Activated T-helper 17 cell treated with anti-CD3 and anti-CD28 coated beads, Interleukin-2, amount 50 U/mL, for 72 hours (primary cell): Measurements from ENCODE around the gene WFIKKN2. TPM values are rescaled to one million over a fixed set of nuclear protein-coding genes. Genes with fewer than 3 reads are reported as not detected.

ENCODE experiments used
- ATAC-seq: fragments of 150-1000 bp; cut with Tn5 transposase; replicated peaks from 2 replicates; pipeline ENCODE4 v1.10.0; 2021; ENCODE audit warnings: mild to moderate bottlenecking, moderate library complexity
- H3K27ac Mint-ChIP-seq: one replicate; pipeline ENCODE4 v1.8.0; 2022; ENCODE audit warnings: mixed read lengths
- H3K27me3 Mint-ChIP-seq: one replicate; pipeline ENCODE4 v1.8.0; 2022; ENCODE audit warnings: mixed read lengths
- H3K36me3 Mint-ChIP-seq: one replicate; pipeline ENCODE4 v1.8.0; 2022; ENCODE audit warnings: low read depth, mild to moderate bottlenecking, mixed read lengths
- H3K4me1 Mint-ChIP-seq: one replicate; pipeline ENCODE4 v1.8.0; 2022; ENCODE audit warnings: mixed read lengths
- H3K4me3 Mint-ChIP-seq: one replicate; pipeline ENCODE4 v1.8.0; 2022; ENCODE audit warnings: mild to moderate bottlenecking, mixed read lengths
- H3K9me3 Mint-ChIP-seq: one replicate; pipeline ENCODE4 v1.8.0; 2022; ENCODE audit warnings: mixed read lengths
- total RNA-seq, 2 donors: library from RNA; stranded (reverse); gene quantifications; one replicate each; pipeline ENCODE4 v1.2.3, GENCODE V29; 2022

Gene WFIKKN2
- total RNA-seq, 2 donors from 2014 or later, result not detected

DNA sequence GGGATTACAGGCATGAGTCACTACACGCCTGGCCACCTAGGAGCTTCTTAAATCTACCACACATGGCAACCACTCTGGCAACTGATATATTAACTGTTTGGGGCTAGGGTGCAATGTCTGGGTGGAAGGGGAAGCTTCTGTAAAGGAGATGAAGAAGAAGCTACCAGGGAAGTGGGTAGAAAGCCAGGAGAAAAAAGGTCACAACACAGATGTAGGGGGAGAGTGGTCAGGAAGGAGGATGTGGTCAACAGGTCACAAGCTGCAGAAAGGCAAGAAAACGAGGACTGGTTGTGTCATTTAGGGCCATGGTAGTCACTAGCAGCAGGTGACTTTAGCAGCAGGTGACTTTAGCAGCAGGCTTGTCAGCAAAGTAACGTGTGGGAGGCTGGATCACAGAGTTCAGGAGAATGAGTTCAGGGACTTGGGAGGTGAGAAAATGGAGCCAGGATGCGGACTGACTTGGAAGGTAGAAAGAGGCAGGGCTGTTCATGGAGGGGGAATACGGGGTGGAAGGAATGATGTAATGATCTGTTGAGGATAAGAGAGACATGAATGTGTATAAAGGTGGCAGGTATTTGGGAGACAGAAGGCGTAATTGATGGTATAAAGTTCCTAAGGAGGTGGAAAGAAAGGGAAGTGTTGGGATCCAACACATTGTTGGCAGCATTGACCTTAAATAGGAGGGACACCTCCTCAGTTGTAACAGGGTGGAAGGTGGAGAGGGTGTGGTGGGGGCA, 16.3 kb upstream of the WFIKKN2 start:
- H3K4me3 Mint-ChIP-seq, result no peak overlapping the region
- H3K9me3 Mint-ChIP-seq, result peaks cover 3% of the 10 kb centered on the region
- peak overlapping the region; percentile 37 for H3K27ac Mint-ChIP-seq
- peaks cover 16% of the 10 kb centered on the region for H3K27me3 Mint-ChIP-seq
- H3K4me1 Mint-ChIP-seq, result peaks cover 9% of the 10 kb centered on the region
- H3K36me3 Mint-ChIP-seq, result no peaks in the 10 kb centered on the region
- peak; percentile 51 for ATAC-seq

DNA sequence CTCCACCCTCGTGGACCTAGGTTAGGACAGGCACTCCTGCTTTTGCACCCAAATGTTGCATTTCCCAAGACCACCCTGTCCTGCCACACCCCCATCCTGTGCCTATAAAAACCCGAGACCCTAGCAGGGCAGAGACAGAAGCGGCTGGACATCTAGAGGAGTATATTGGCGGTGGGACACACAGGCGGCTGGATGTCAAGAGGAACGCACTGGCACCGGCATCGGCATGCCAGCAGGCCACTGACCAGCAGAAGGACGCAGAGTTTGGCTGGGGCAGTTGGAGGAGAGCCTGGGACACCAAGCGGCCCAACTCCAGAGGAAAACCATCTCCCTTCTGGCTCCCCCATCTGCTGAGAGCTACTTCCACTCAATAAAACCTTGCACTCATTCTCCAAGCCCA, 14.7 kb upstream of the WFIKKN2 start:
- H3K36me3 Mint-ChIP-seq, result no peaks in the 10 kb centered on the region
- peaks cover 15% of the 10 kb centered on the region for H3K27me3 Mint-ChIP-seq
- H3K27ac Mint-ChIP-seq, result no peak overlapping the region
- peaks cover 9% of the 10 kb centered on the region for H3K4me1 Mint-ChIP-seq
- H3K4me3 Mint-ChIP-seq, result no peak overlapping the region
- peaks cover 3% of the 10 kb centered on the region for H3K9me3 Mint-ChIP-seq
- ATAC-seq, result no peak

DNA sequence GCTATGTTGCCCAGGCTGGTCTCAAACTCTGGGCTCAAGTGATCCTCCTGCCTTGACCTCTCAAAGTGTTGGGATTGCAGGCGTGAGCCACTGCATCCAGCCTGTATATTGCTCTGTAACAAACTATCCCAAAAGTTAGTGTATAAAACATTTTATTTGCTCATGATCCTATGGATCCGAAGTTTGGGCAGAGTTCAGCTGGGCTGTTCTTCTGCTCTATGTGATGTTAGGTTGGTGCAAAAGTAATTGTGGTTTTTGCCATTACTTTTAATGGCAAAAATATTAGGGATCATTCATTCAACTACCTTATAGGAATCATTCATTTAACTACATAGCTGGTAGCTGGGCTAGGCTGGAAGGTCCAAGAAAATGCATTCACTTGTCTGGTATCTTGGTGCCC, 12.8 kb upstream of the WFIKKN2 start:
- Mint-ChIP-seq H3K27ac (no peak overlapping the region), H3K4me1 (peaks cover 9% of the 10 kb centered on the region), H3K4me3 (no peak overlapping the region), H3K27me3 (peaks cover 11% of the 10 kb centered on the region), H3K9me3 (peaks cover 3% of the 10 kb centered on the region), H3K36me3 (no peaks in the 10 kb centered on the region)
- no peak for ATAC-seq

DNA sequence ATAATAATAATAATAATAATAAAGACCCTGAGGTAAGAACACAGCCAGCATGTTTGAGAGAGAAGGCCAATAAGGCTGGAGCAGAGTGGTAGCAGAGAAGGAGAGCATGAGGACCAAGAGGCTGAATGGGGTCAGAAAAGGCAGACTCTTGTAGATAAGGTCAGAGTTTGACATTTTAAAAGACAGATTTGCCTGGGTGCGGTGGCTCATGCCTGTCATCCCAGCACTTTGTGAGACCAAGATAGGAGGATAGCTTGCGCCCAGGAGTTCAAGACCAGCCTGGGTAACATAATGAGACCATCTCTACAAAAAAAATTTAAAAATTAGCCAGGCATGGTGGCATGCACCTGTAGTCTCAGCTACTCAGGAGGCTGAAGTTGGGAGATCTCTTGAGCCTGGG, 11.0 kb upstream of the WFIKKN2 start:
- Mint-ChIP-seq H3K4me3 (no peak overlapping the region), H3K36me3 (no peaks in the 10 kb centered on the region), H3K27ac (no peak overlapping the region), H3K9me3 (peaks cover 3% of the 10 kb centered on the region), H3K27me3 (peaks cover 5% of the 10 kb centered on the region), H3K4me1 (peaks cover 5% of the 10 kb centered on the region)
- no peak for ATAC-seq

DNA sequence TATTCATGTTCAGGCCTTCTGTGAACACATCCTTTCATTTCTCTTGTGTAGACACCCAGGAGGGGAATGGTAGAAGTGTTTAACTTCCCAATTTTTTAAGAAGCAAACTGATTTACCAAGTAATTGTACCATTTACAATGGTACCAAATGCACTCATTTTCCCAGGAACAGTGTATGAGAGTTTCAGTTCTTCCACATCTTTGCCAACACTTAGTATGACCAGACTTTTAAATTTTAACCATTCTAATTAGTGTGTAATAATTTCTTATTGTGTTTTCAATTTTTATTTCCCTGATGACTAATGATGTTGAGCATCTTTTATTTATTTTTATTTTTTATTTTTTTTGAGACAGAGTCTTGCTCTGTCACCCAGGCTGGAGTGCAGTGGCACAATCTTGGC, 10.2 kb upstream of the WFIKKN2 start:
- peaks cover 3% of the 10 kb centered on the region for H3K9me3 Mint-ChIP-seq
- no peak overlapping the region for H3K4me3 Mint-ChIP-seq
- H3K27me3 Mint-ChIP-seq, result peaks cover 4% of the 10 kb centered on the region
- H3K27ac Mint-ChIP-seq, result no peak overlapping the region
- H3K36me3 Mint-ChIP-seq, result no peaks in the 10 kb centered on the region
- peaks cover 4% of the 10 kb centered on the region for H3K4me1 Mint-ChIP-seq
- no peak for ATAC-seq

DNA sequence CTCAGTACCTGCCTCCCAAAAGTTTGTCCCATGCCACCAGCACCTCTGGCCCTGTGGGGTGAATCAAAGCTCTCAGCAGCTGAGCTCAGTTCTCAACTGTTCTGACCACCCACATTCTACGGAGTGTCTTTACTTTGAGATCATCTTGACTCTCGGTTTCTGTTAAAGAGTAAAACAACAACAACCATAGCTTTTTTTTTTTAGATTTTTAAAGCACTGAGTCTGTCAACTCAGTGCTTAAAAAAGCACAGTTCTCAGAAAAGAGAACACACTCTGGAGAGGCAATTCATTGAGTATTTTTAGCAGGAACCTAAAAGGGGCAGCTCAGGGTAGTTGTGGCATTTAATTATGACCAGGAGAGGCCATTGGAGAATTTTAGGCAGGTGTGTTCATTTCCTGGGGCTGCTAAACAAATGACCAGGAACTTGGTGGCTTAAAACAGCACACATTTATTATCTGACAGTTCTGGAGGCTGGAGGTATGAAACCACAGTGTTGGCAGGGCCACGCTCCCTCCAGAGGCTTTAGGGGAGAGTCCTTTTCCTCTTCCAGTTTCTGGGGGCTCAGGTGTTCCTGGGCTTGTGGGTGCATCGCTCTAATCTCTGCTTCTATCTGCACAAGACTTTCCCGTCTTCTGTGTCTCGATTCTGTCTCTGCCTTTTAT, 6.7 kb upstream of the WFIKKN2 start:
- Mint-ChIP-seq H3K36me3 (no peaks in the 10 kb centered on the region), H3K9me3 (peaks cover 1% of the 10 kb centered on the region), H3K27me3 (peaks cover 2% of the 10 kb centered on the region), H3K4me3 (no peak overlapping the region), H3K27ac (peak overlapping the region; percentile 76), H3K4me1 (no peaks in the 10 kb centered on the region)
- ATAC-seq, result peak; percentile 85

DNA sequence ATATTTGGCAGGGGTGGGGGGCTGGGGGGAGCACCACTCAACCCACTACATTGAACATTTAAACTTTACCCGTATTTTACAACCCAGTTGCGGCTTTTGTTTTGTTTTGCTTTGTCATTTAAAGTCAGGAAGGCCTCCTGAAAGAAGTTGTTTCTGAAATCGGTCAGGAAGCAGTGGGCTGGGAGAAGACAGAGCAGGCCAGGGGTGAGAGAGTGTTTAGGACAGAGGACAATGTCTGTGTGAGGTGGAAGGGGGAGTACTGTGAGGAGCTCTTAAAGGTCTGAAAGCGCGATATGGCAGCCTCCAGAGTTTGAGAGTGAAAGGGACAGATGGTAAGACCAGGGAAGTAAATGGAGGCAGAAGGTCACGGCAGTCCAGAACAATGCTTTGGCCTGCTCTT, 6.1 kb upstream of the WFIKKN2 start:
- Mint-ChIP-seq H3K27ac (peak overlapping the region; percentile 76), H3K27me3 (no peaks in the 10 kb centered on the region), H3K4me3 (no peak overlapping the region), H3K9me3 (no peaks in the 10 kb centered on the region), H3K4me1 (no peaks in the 10 kb centered on the region), H3K36me3 (no peaks in the 10 kb centered on the region)
- ATAC-seq, result no peak

DNA sequence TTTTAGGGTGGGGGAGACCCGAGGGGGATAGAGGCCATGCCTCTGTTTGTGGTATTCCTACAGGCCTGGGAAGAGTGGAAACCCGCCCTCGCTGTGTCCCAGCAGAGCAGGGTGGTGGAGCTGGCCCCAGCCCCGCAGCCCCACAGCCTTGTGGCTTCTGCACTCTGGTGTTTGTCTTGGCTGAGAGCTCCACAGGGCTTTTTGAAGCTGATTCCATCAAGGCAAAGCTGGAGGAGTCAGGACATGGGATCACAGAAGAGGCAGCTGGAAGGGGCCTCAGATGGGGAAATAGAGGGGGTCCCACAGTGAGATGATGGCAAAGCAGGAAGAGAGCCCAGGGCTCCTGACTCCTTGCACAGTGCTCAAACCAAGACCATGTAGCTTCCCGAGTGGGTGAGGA, 5.0 kb upstream of the WFIKKN2 start:
- H3K4me3 Mint-ChIP-seq, result no peak overlapping the region
- H3K27me3 Mint-ChIP-seq, result peaks cover 3% of the 10 kb centered on the region
- H3K36me3 Mint-ChIP-seq, result no peaks in the 10 kb centered on the region
- H3K27ac Mint-ChIP-seq, result no peak overlapping the region
- ATAC-seq, result no peak
- no peaks in the 10 kb centered on the region for H3K4me1 Mint-ChIP-seq
- H3K9me3 Mint-ChIP-seq, result no peaks in the 10 kb centered on the region

DNA sequence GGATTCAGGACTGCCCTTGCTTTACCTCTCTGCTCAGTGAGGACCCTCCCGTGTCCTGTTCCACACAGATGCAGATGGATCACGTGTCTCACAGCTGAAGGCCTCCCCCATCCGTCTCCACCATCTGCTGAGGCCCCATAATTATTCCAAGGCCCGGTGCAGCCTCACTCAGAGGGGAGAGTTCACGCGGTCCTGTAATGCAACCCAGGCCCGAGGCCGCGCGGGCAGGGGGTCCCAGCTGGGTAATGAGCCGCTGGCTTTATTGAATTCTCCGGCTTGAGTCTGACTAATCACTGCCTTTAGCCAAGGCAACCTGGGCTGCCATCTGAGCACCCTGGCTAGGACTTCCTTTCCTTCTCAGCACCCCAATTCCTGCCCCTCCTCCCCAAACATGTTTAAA, 4.4 kb upstream of the WFIKKN2 start:
- Mint-ChIP-seq H3K36me3 (no peaks in the 10 kb centered on the region), H3K27ac (no peak overlapping the region), H3K4me1 (no peaks in the 10 kb centered on the region), H3K9me3 (no peaks in the 10 kb centered on the region), H3K27me3 (peaks cover 5% of the 10 kb centered on the region), H3K4me3 (no peak overlapping the region)
- ATAC-seq, result no peak

DNA sequence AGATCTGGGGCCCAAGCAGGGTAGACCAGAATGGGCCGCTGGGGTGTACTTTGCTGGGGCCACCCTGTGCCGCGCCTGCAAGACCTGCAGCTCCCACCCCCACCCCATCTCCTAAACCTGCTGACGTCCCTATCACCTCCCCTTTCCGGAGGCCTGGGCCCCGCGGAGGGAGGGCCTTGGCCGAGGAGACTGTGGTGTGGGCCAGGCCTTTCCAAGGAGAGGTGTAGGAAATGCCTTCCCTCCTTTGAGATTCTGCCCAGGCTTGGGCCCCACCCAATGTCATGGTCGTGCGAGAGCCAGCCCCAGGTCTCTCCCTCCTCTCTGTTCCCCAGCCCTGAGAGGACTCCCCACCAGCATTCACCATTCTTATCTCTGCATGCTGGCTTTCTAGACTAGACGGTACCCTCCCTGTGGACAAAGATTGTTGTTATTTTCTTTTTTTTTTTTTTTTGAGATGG, 3.9 kb upstream of the WFIKKN2 start:
- Mint-ChIP-seq H3K27me3 (peaks cover 8% of the 10 kb centered on the region), H3K27ac (no peak overlapping the region), H3K4me3 (no peak overlapping the region), H3K4me1 (no peaks in the 10 kb centered on the region), H3K9me3 (no peaks in the 10 kb centered on the region), H3K36me3 (no peaks in the 10 kb centered on the region)
- ATAC-seq, result no peak

DNA sequence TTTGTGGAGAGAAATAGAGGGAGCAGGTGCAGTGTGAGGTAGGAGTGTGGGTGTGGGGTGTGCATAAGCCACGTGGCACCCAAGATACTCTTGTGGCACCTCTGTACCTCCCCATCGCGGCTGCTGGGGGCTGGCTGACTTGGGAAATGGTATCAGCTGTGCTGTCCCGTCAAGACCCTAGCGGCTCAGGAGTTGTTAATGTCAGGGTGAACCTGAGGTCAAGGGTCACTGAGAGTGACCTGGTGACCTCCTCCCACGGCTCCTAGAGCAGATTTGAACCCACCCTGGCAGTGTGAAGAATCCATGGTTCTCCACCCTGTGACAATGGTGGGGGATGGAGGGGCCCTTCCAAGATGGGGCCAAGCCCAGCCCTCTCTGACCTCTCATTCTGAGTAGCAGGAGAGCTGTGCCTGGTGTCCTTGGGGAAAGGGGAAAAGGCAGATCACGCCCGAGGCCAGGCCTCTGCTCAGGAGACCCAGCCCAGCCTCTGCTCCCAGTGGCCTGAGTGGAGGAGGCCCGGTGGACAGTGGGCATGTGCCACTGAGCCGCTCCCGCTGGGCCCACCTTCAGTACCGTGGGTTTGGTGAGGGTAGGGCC, 3.0 kb upstream of the WFIKKN2 start:
- Mint-ChIP-seq H3K27me3 (peaks cover 8% of the 10 kb centered on the region), H3K36me3 (no peaks in the 10 kb centered on the region), H3K9me3 (no peaks in the 10 kb centered on the region), H3K4me3 (no peak overlapping the region), H3K4me1 (no peaks in the 10 kb centered on the region), H3K27ac (no peak overlapping the region)
- ATAC-seq, result no peak

DNA sequence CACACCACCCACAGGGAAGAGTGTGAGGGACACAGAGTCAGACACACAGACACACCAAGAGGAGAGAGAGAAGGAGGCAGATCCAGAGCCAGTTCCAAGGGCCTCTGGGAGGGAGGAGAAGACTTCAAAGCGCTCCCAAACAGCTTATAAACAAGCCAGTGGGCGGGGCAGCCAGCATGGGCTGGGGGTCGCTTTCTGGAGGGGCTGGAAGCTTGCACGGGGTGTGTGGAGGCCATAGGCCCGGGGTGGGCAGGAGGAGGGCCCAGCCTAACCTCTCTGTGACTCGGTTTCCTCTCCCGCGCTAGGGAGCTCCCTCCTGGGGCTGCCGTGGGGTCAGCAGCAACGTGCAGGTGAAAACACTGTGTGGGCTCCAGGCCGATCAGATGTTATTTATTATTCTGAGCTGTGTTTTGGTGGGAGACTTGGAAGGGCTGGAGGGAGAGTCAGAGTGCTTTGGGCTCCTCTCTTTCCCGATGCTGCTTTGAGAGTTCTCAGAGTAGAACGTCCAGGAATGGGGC, 2.5 kb upstream of the WFIKKN2 start:
- Mint-ChIP-seq H3K27ac (no peak overlapping the region), H3K36me3 (no peaks in the 10 kb centered on the region), H3K4me1 (no peaks in the 10 kb centered on the region), H3K4me3 (no peak overlapping the region), H3K27me3 (peaks cover 8% of the 10 kb centered on the region), H3K9me3 (no peaks in the 10 kb centered on the region)
- no peak for ATAC-seq

DNA sequence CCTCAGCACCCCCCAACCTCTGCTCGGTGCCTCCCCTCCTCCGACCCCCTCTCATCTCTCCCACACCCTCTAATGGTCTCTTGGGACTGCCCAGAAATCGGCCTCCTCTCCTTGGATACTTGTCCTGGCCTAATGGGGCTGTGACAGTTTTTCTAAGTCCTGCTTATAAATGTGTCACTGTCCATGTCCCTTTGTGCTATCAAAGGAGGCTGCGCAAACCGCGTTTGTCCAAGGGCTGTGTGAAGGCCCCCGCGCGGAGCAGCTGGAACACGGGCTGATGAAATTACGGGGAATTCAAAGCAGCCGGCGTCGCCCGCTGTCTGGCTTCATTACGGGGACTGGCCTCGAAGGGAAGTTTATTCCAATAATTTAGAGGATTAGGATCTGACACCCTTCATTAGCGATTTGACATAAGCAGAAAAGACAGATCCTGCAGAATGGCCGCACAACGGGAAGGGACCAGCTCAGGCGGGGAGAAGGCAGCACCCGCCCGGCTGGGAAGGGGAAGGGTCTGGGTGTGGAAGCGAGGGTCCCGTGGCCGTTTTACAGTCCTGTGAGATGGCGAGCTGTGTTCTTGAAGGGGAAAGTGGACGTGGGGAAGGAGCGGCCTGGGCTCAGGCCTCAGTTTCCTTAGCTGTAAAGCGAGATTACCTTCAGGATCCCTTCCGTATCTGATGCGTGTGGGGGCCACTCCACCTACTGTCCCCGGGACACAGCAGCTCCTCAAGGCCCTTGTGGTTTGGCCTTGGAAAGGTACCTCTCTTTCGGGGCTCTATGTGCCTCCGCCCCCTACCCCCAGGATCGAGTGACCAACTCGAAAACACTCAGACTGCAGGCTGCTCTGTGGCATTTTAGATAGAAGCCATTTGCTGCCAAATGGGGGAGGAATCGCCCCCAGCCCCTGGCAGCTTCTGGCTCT, 1.6 kb upstream of the WFIKKN2 start:
- Mint-ChIP-seq H3K9me3 (no peaks in the 10 kb centered on the region), H3K4me1 (no peaks in the 10 kb centered on the region), H3K36me3 (no peaks in the 10 kb centered on the region), H3K27ac (no peak overlapping the region), H3K4me3 (no peak overlapping the region), H3K27me3 (peaks cover 8% of the 10 kb centered on the region)
- no peak for ATAC-seq
